HG03159 (cell line): ENCODE results near the gene STIM1.

Experiments used
- ATAC-seq: cut with Tn5 transposase; IDR thresholded peaks from one replicate; pipeline ENCODE4 v1.9.1; 2021; ENCODE audit warnings: mild to moderate bottlenecking, moderate library complexity; ENCODE audit not compliant: unreplicated experiment

STIM1 gene

DNA sequence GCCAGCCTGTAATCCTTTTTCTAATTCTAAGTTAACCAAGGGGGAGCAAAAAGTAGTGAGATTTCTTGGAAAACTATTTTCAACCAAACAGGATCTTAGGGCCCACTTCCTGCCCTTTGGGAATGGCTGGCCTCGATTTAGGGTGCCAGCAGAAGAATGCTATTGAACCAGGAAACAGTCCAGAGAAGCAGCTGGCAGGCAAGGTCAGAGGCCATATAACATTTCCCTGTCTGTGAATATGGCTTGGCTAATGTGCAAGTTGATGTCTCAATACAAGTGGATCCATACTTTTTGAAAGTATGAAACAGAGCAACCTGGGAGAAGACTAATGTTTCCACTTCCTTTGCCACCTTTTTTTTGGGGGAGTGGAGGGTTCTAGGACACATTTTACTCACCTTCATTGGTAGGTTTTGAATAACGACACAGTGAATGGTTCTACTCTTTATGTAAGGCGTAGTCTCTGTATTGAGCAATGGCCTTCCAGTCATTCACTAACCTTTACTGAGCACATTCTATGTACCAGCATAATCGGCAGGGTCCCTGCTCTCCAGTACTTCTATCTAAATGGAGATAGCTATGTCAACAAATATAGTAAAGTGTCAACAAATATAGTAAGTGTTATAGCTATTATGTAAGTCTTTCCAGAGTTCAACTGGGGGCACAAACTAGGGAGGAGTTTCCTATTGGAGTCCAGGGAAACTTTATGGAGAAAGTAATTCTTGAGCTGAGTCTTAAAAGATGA is 204.9 kb downstream of the STIM1 start:
- ATAC-seq, result no peak

DNA sequence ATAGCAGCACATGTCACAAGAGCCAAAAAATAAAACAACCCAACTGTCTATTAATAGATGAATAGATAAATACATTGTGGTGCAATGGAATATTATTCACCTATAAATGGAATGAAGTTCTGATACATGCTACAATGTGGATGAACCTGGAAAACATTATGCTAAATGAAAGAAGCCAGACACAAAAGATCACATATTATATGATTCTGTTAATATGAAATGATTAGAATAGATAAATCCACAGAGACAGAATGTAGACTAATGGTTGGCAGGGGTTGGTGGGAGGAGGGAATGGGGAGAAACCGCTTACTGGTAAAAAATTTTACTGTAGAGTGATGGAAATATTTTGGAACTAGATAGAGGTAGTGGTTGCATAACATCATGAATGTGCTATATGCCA is 206.2 kb downstream of the STIM1 start:
- ATAC-seq, result no peak

DNA sequence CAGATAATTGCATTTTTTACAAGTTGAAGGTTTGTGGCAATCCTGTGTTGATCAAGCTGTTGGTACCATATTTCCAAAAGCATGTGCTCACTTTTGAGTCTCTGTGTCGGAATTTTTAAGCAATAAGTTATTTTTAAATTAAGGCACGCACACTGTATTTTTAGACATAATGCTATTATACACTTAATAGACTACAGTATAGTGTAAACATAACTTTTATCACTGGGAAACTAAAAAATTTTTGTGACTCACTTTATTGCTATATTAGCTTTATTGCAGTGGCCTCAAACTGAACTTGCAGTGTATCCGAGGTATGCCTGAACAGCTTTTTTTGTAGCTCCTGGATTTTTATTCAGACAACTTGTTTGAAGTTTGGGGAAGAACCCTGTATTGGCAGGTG is 207.9 kb downstream of the STIM1 start:
- ATAC-seq, result no peak

DNA sequence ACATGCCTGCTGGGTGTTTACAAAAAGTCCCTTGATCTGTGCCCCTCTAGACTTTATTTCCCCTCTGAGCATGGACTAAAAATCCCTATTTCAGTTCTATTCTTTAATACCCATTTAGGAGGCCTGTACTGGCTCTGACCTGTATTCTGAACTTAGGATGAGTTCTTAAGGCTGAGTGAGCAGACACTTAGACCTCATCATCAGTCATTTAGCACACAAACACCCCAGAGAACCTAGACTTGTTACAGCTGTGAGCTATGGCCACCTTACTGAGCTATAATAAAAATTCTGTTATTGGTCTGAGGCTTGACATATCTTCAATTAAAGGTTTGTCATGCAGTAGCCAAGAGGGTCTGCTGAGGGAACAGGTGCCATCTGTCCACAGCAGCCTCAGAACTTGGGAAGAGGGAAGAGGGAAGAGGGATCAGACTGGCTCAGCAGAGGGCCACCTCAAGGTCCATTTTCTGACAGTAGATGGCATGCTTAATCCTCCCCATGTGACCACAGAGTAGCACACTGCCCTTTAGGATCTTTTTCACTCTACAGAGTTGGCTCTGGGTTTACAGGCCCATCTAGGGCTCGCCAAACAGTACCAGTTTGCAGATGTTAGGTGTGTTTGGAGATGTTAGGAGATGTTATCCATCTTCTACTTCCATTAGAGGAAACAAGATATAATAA is 209.0 kb downstream of the STIM1 start:
- ATAC-seq, result no peak

DNA sequence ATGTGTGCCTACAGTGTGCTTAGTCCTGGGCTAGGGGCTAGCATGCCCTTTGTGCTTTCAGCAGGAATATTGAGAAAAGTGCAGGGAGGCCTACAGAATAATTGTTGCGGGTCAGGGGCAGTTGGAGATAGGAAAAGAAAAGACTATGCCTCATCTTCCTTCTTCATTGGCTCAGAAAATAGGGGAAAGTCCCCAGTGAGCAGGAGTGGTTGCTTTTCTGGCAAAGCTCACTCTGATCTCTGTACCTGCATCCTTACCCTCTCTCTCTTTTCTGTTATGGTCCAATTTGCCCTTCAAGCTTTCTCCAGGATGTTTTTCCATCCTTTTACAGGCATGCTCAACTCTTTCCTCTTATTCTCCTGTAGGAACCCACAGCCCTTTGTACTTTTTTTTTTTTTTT is 209.6 kb downstream of the STIM1 start:
- ATAC-seq, result no peak

DNA sequence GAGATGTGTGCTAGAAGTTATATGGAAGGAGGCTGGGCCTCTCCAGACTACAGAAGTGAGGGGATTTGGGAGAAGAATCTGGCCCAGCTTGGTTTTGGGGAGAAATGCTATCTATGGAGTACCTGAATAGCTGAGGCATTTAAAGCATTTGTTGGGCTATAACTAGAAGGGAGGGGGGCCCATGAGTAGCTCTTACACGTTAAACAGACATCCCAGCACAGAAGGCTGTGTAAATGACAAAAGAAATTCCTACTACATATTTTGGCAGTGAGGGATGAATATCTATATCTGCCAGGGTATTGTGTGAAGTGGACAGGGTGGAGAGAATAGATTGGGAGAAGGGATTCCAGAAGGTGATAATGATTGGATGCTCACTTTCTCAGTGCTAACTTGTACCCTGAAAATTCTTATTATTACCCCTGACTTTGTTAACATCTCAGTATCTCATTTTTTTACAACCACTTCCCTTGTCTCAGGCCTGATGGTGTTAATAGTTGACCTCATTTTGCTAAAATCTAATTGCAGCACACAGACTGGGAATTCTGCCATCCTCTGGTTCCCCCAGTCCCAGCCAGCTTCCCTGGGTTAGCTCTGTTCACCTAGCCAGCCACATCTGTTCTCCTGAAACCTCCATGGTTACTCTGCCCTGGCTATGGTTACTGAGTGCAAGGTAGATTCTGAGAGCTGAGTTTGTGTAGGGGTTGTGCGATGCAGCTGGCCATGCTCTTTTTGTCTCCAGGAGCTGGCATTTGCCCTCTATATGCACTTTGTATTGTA is 210.3 kb downstream of the STIM1 start:
- ATAC-seq, result no peak

DNA sequence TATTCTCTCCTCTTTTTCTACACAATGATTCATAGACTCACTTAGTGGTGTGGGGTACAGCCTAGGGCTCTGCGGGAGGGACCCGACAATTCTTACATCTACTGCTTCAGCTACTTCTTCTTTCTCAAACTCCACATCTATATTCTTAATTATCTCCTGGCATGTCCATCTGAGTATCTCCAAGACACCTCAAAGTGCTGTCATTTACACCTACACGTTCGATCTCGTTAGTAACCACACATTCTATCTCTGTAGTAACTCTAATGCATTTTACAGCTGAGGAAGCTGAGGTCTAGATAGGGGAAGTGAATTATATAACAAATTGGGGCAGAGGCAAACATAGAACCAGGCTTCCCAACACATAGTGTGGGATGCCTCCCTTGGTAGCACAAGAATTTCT is 211.4 kb downstream of the STIM1 start:
- no peak for ATAC-seq

DNA sequence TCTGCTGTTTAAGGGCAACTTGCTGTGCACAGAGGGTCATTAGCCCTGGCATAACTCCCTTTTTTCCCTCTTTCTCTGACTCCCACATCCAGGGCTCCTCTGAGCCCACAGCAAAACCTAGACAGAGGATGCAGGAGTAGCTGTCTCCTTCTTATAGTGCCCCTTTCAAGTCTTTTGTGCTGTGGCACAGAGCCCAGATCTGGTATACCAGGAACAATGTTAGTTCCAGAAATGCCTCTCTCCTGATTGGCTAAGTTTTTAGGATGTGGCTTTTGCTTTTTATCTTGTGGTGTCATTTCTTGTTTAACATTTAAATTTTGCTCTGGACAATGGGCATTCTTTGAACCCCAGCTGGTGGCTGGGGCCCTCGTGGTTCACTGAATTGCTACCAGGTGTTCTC is 213.5 kb downstream of the STIM1 start:
- no peak for ATAC-seq

DNA sequence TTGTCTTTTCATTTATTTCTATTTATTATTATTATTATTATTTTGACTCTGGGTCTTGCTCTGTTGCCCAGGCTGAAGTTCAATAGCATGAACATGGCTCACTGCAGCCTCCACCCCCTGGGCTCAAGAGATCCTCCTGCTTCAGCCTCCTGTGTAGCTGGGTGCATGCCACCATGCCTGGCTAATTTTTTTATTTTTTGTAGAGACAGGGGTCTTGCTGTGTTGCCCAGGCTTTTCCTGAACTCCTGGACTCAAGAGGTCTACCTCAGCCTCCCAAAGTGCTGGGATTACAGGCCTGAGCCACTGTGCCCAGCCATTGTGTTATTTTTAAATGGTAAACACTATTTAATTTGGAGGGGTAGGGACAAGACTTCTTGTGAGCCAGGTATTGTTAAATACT is 215.9 kb downstream of the STIM1 start:
- no peak for ATAC-seq

DNA sequence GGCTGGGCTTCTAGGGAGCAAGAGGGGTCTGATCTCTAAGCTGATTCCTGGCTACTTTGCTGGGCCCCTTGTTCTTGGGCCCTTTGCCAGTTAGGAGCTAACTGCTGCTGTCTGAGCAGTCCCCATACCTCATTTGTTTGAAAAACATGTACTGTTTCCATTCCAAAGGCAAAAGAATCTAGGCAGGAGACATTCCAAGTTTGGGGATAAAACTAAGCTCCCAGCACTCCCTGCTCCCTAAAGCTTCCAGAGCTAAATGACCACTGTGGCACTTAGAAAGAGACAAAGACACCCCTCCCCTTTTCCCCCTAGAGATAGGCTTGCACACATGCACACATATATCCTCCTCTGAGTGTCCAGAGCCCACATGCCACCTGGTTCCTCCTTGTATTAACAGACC is 216.4 kb downstream of the STIM1 start:
- ATAC-seq, result no peak

DNA sequence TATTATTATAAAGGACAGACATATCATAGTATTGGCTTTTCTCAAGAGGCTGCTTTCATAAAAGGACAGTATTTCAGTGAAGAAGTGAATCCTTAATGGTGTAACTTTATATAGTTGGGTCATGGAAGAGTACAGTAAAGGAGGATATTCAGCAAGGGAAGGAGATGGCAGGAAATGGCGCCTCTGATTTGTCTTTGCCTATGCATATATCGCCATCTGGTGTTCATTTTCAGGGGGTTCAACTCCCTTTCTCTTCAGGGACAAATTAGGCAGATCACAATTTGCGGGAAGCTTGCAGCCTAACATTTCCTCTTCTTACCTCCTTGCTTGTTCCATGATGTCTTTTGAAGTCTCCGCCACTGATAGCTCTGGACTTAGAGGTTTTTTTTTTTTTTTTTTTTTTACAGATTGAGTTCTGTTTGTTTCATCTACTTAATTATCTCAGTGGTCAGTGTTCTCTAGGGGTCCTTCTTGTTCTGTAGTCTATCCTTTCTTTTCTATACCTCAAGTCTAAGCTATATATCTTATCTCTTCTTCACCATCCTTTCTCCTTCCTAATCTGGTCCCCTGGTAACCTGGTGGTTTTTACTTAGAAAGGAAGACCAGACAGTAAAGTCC is 217.3 kb downstream of the STIM1 start:
- no peak for ATAC-seq

DNA sequence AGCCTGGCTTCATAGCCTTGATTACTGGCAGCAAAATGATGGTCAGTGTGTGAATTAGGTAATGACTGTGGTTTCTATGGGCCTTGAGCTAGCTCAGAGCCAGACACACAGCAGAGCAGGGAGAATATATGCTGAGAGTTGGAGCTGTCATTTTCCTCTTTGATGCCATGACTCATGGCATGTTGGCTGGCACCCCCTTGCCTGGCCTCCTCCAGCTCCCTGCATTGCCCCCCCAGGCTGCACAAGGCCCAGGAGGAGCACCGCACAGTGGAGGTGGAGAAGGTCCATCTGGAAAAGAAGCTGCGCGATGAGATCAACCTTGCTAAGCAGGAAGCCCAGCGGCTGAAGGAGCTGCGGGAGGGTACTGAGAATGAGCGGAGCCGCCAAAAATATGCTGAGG is 218.8 kb downstream of the STIM1 start:
- no peak for ATAC-seq

DNA sequence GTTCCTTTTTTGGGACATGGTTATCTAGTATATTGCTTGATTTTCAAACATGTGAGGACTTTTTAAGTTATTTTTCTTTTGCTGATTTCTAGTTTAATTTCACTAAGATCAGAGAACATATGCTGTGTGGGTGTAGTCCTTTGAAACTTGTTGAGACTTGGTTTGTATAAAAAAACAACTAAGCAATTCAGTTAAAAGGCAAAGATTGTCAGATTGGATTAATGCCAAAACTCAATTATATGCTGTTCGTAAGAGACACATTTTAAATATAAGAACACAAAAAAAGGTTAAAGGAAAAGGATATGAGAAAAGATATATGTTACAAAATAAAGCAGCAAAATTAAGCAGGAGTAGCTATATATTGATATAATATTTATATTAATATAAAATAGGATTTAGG is 221.3 kb downstream of the STIM1 start:
- ATAC-seq, result no peak

DNA sequence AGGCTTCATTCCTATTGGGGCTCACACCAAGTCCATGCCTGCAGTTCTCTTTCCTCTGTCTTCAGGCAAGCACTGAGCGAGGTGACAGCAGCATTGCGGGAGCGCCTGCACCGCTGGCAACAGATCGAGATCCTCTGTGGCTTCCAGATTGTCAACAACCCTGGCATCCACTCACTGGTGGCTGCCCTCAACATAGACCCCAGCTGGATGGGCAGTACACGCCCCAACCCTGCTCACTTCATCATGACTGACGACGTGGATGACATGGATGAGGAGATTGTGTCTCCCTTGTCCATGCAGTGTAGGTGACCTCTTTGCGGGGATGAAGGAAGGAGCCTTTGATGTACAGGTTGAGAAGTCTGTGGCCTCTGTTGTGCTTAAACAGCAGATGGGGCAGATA is 227.7 kb downstream of the STIM1 start:
- ATAC-seq, result no peak

DNA sequence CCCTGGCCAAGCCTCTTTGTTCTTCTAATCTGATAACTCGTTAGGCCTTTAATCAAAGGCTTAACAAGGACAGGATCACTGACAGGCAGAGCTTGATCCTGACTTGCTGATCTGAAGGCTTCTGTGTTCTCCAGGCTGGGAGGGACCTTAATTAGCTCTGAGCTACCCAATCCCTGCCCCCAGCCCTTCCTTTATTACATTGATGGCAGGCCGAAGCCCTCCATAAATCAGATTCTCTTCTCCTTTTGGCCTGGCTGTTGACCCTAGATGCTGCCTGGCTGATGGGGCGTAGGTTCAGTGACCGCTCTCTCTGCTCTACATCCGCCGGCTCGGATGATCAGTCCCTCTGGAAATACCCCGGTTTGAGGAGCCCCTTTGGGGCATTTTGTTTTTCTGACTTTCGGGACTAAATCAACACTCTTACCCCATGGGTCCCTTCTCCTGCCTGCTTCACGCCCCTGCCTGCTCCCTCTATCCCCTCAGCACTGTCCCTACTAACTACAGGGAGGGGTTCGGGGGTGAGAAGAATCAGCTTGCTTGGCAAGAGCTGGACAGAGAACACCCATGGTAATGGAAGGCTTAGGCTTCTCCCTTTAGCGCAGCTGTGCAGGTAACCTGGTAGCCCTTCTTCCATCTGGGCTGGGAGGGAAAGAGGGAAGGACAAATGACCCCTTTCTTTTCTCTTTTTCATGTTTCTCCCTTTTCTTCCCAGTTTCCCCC is 229.1 kb downstream of the STIM1 start:
- no peak for ATAC-seq

DNA sequence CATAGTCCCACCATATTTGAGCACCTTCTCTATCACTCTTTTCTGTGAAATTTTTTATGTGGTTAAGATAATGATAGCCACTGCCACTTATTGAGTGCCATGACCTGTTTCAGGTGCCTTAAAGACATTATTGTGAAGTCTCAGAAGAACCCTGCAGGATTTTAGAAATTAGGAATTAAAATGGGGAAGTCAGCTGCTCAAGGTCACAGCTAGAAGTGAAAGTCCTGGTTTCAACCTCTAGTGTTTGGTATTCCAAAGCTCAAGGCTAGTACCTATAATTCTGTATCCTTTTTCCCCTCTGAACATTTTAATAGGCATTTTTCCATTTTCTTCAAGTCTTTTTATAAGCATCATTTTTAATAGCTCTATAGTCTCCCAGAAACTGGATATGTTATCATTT is 230.1 kb downstream of the STIM1 start:
- no peak for ATAC-seq

DNA sequence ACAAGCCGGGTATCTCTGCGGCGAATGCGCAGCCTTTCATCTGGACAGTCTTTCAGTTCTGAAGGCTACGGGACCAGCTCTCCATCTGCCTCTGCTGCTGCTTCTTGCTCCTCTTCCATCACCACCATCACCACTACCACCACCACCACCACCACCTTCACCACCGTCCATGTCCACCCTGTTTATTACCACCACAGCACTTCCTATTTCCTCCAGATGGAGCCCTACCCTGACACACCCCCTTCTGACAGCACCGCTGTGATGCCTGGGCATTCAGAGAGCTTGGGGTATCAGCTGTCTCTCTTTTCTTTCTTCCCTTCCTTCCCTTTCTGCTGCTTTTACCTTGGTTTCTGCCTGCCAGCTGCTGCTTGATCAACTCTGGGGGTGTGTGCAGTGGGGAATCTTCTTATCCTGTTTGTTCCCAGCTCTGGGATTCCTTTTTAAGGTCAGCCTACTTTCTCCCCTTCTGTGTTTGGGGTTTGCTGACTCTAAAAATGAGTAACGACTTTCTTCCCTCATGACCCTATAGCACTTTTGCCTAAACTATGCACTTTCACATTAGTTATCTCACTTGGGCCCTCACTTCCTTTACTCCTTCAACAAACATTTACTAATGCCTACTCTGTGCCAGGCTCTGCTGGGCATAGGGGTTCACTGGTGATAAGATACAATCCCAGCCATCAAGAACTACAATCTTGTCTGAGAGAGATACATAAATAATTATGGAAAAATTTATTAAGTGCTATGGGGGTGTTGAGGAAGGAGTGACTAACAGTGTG is 231.3 kb downstream of the STIM1 start:
- no peak for ATAC-seq

DNA sequence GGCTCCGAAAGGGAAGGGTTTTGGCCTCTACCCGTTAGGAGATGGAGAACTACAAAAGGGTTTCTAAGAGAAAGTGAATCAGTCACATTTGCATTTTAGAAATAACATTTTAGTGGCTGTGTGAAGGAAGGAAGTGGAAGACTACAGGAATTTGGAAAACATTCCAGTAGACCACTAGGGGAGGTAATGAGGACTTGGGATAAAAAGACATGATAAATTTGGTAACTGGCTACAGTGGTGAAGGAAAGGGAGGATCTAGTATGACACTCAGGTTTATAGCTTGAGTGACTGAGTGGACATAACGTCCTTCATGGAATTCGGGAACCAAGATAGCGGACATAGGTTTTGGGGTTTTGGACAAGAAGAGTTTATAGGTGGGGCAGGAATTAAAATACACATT is 232.1 kb downstream of the STIM1 start:
- no peak for ATAC-seq

DNA sequence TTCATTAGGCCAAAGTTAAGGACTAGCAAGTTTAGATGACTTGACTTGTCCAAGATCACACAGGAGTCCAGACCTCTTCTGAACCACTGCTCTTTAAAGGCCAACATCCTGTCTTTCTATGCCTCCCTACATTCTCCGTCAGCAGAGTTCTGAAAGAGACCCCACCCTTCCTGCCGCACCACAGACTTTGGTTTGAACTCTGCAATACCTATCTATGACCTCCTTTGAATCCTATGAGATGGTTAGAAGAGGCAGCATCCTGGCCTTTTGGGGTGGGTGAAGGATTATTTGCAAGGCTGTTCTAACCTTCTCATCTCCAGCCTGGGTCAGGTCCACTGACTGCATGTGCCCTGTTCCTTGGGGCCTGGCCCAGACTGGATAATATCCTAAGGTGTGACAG is 234.8 kb downstream of the STIM1 start:
- no peak for ATAC-seq

DNA sequence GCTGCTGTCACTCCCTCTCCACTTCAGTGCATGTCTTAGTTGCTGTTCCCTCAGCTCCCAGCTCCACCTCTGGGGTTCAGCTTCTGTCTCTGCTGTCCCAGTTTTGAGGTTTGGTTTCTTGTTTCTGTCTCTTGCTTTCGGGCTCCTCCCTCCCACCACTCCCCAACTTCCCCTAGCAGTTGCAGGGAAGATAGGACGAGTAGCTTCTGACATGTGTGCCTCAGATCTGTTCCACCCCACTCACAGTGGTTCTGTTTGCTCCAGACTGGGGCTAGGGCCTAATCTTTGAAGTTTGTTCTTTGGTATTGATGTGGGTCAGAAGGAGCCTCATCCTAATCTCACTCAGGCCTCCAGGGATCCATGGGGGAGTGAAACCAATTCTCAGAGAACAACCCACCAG is 236.6 kb downstream of the STIM1 start:
- ATAC-seq, result no peak
